ENCODE data around the gene AMBP. TPM values are rescaled to one million over a fixed set of nuclear protein-coding genes. Genes with fewer than 3 reads are reported as not detected.

Gene AMBP
- total and polyA plus RNA-seq, 10 donors: 0.09 to 1.6 (median 0.12) TPM; not detected in 7

GRCh38 chr9:114093761-114094505, 15.8 kb upstream of the AMBP start:
- intact Hi-C loops (cut with DNase I; ENCODE audit: low total_unique reads): no loop called here
- Histone ChIP-seq H3K4me1 (peaks cover 0 to 18% (median 11%) of the 10 kb centered on the region in 6 donors), H3K27ac (no peak overlapping the region), H3K4me3 (no peak overlapping the region), H3K27me3 (replicated peaks in 1 of 7) (peaks cover 0 to 64% (median 15%) of the 10 kb centered on the region in 7 donors), H3K36me3 (no peaks in the 10 kb centered on the region), H3K9me3 (no peaks in the 10 kb centered on the region)
- DNase-seq: peak; percentile 54
- 83 to 94% (median 91%) methylated on average over 6 to 9 of the region's 9 CpGs for WGBS, 5 donors
- TF ChIP-seq CTCF (IDR thresholded peaks at IDR 0.05 in 8 of 11, conservative IDR thresholded peaks at IDR 0.05 in 3 of 11): no peak
- no peak for TF ChIP-seq POLR2AphosphoS5 (IDR thresholded peaks at IDR 0.05)
- TF ChIP-seq POLR2A (IDR thresholded peaks at IDR 0.05): no peak

GRCh38 chr9:114093031-114093471, 15.0 kb upstream of the AMBP start:
- TF ChIP-seq POLR2A (IDR thresholded peaks at IDR 0.05) (no peak), CTCF (IDR thresholded peaks at IDR 0.05 in 8 of 11, conservative IDR thresholded peaks at IDR 0.05 in 3 of 11) (no peak), POLR2AphosphoS5 (IDR thresholded peaks at IDR 0.05) (no peak)
- DNase-seq: no peak
- Histone ChIP-seq H3K27me3 (replicated peaks in 1 of 7) (peaks cover 0 to 58% (median 10%) of the 10 kb centered on the region in 7 donors), H3K9me3 (no peaks in the 10 kb centered on the region), H3K27ac (no peak overlapping the region), H3K36me3 (no peaks in the 10 kb centered on the region), H3K4me1 (peaks cover 0 to 9% (median 7%) of the 10 kb centered on the region in 6 donors), H3K4me3 (no peak overlapping the region)
- intact Hi-C loops (cut with DNase I; ENCODE audit: low total_unique reads): no loop called here
- 72 to 94% (median 78%) methylated on average over 3 to 4 of the region's 4 CpGs for WGBS, 5 donors

GRCh38 chr9:114092336-114092735, 14.2 kb upstream of the AMBP start:
- Histone ChIP-seq H3K4me3 (no peak overlapping the region), H3K36me3 (no peaks in the 10 kb centered on the region), H3K27ac (no peak overlapping the region), H3K4me1 (peaks cover 0 to 2% (median under 1%) of the 10 kb centered on the region in 6 donors), H3K9me3 (no peaks in the 10 kb centered on the region), H3K27me3 (replicated peaks in 1 of 7) (peaks cover 0 to 51% (median 3%) of the 10 kb centered on the region in 7 donors)
- intact Hi-C loops (cut with DNase I; ENCODE audit: low total_unique reads): no loop called here
- WGBS, 5 donors: 74 to 93% (median 88%) methylated on average over 1 to 4 of the region's 4 CpGs
- TF ChIP-seq CTCF (IDR thresholded peaks at IDR 0.05 in 8 of 11, conservative IDR thresholded peaks at IDR 0.05 in 3 of 11): no peak
- no peak for TF ChIP-seq POLR2AphosphoS5 (IDR thresholded peaks at IDR 0.05)
- TF ChIP-seq POLR2A (IDR thresholded peaks at IDR 0.05): no peak
- no peak for DNase-seq

GRCh38 chr9:114091711-114092110, 13.6 kb upstream of the AMBP start:
- WGBS, 5 donors: 75 to 96% (median 86%) methylated on average over 4 to 8 of the region's 8 CpGs
- H3K27me3 ChIP-seq (replicated peaks in 1 of 7): peaks cover 0 to 45% (median 0%) of the 10 kb centered on the region in 7 donors
- TF ChIP-seq POLR2A (IDR thresholded peaks at IDR 0.05) (no peak), POLR2AphosphoS5 (IDR thresholded peaks at IDR 0.05) (no peak), CTCF (IDR thresholded peaks at IDR 0.05 in 8 of 11, conservative IDR thresholded peaks at IDR 0.05 in 3 of 11) (no peak)
- no peaks in the 10 kb centered on the region for H3K9me3 ChIP-seq
- no peak for DNase-seq
- H3K36me3 ChIP-seq: no peaks in the 10 kb centered on the region
- no peak overlapping the region for H3K27ac ChIP-seq
- no peak overlapping the region for H3K4me3 ChIP-seq
- intact Hi-C loops (cut with DNase I; ENCODE audit: low total_unique reads): no loop called here
- no peaks in the 10 kb centered on the region for H3K4me1 ChIP-seq

Measured in spleen (tissue), 11 donors.